ENCODE data around the gene EVPLL.
"Not testable (repeated sequence)": the region's sequence is repeated elsewhere in the genome, so short reads cannot be mapped to it uniquely, and the experiment has no call there.

The EVPLL gene

DNA sequence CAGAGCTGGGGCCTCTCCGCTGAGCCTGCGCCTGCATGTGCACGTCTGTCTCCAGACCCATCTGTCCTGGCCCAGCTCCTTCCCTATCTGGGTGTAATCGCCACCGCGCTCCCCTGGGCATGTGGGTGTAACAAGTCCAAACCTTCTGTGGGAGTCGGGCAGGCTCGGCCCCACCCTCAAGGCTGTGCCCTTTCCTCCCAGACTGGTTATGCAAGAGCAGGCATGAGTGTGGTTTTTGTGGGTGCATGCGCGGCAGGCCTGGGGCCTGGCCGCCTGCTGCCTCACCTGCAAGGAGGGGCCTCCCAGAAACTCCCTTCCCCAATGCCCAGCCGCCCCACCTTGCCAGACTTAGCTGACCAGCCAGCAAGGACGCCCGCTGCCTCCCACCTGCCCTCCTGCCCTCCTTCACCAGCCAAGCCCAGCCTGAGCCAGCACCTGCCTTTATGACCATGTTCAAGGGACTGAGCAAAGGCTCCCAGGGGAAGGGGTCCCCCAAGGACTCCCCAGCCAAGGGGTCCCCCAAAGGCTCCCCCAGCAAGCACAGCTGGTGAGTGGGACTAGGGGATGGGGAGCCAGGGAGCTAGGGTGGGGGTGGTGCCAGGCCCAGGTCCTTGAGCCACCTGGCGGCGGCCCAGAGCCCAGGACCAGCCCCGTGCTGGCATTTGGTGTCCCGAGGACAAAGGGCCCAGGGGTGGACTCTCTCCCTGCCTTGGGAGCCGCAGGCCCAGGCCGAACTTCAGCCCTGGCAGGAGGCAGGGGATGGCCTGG is at the start of gene EVPLL:
Gene EVPLL, plus strand, starts transcription at position 342 of the 768 bp plus-strand sequence. CDS start 3,160 bp downstream, outside the sequence.
- peaks cover 0 to 5% of the 10 kb centered on the region in 2 donors for H3K36me3 Mint-ChIP-seq
- H3K27ac Mint-ChIP-seq = peak within 1 kb of the TSS; percentile 62
- H3K4me3 Mint-ChIP-seq = peak within 1 kb of the TSS in 1 of 2 donors; percentile 29
- ATAC-seq (replicated peaks) (peak; percentile 83 to 84), DNase-seq (peak; percentile 15)
- peaks cover 25 to 27% of the 10 kb centered on the region in 2 donors for H3K27me3 Mint-ChIP-seq
- H3K4me1 Mint-ChIP-seq = peaks cover 15 to 17% of the 10 kb centered on the region in 2 donors
- H3K9me3 Mint-ChIP-seq = peaks cover 0 to 5% of the 10 kb centered on the region in 2 donors

DNA sequence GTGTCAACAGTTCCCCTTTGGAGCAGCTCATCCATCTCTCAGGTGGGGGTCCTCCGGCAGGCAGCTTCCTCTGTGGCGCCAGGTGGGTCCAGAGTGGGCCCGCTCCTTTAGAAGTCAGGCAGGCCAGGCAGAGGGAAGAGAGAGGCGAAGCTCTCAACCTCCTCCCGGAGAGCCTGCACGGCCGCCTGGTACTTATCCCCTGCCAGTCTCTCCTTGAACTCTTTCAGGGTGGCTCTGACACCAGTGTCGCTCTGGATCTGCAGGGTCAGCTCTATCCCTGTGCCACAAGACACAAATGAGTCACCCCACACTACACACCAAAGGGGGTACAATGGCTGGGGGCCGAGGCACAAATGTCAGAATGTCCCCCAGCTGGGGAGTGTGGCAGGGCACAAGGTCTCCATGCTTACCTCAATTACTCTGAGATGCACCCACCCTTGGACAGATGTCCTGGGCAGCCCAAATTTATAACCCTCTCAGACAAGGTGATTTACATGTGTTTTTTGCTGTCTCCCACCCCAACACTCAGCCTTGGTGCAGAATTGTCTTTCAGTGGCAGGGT is 48.9 kb upstream of the EVPLL start:
- peaks cover 19 to 31% of the 10 kb centered on the region in 2 donors for H3K4me1 Mint-ChIP-seq
- no peaks in the 10 kb centered on the region for H3K27me3 Mint-ChIP-seq
- H3K36me3 Mint-ChIP-seq = peaks cover 45% of the 10 kb centered on the region in 2 donors
- H3K4me3 Mint-ChIP-seq = no peak overlapping the region
- DNase-seq = no peak
- peak overlapping the region; percentile 14 for H3K27ac Mint-ChIP-seq
- ATAC-seq (replicated peaks) = no peak
- H3K9me3 Mint-ChIP-seq = peaks cover 0 to 2% of the 10 kb centered on the region in 2 donors

DNA sequence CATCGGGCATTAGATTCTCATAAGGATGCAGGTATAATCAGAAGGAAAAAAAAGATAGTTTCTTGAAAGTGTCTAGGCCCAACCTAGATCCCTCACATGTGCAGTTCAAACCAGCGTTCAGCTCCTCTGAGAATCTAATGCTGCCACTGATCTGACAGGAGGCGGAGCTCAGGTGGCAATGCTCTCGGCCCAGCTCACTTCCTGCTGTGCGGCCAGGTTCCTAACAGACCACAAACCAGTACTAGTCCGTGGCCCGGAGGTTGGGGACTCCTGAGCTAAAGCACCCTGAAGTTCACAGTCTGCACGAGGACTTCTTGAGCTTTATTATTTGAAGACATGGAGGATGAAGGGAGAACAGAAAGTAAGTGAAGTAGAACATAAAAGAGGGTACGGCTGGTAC is 45.7 kb upstream of the EVPLL start:
- H3K27me3 Mint-ChIP-seq = no peaks in the 10 kb centered on the region
- H3K9me3 Mint-ChIP-seq = no peaks in the 10 kb centered on the region
- H3K36me3 Mint-ChIP-seq = peaks cover 32 to 35% of the 10 kb centered on the region in 2 donors
- H3K4me1 Mint-ChIP-seq = peaks cover 0 to under 1% of the 10 kb centered on the region in 2 donors
- no peak overlapping the region for H3K27ac Mint-ChIP-seq
- DNase-seq (no peak), ATAC-seq (replicated peaks) (no peak)
- H3K4me3 Mint-ChIP-seq = peak overlapping the region in 1 of 2 donors; percentile 4

DNA sequence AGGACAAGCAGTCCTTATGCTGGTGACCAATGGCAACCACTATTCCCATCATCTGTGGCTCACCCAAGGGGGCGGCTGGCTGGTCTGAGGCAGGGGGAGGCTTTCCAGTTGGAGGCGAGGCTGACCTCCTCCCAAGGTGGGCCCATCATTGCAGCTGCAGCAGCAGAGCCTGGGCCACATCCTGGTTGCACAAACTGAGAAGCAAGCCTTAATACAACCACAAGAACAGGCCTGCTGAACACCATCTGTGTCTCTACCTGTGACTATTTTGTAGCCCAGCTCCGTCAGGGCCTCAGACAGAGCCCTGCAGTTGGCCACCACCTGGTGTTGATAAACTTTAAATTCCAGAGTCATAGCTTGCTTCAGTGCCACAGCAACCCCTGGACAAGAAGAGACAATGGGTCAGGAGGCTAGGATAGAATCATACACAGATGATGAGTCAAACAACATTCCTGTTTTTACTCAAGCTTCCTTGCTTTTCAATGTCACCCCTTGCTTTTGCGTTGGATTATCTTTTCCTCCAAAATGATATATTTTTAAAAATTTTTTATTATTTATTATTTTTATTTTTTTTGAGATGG is 44.6 kb upstream of the EVPLL start:
- Mint-ChIP-seq H3K4me1 (no peaks in the 10 kb centered on the region), H3K27ac (peak overlapping the region; percentile 54), H3K9me3 (no peaks in the 10 kb centered on the region), H3K4me3 (no peak overlapping the region), H3K27me3 (no peaks in the 10 kb centered on the region), H3K36me3 (peaks cover 34 to 37% of the 10 kb centered on the region in 2 donors)
- DNase-seq = no peak
- no peak for ATAC-seq (replicated peaks)

GRCh38 chr17:18338158-18338557 is 39.4 kb upstream of the EVPLL start:
- not testable (repeated sequence) for H3K4me3 Mint-ChIP-seq; H3K27me3 Mint-ChIP-seq; H3K27ac Mint-ChIP-seq; H3K9me3 Mint-ChIP-seq; ATAC-seq (replicated peaks); DNase-seq; H3K4me1 Mint-ChIP-seq
- peaks cover 40 to 44% of the 10 kb centered on the region in 2 donors for H3K36me3 Mint-ChIP-seq

GRCh38 chr17:18339933-18340332 is 37.6 kb upstream of the EVPLL start:
- H3K4me3 Mint-ChIP-seq = no peak overlapping the region
- H3K27ac Mint-ChIP-seq = no peak overlapping the region
- no peaks in the 10 kb centered on the region for H3K27me3 Mint-ChIP-seq
- no peak for ATAC-seq (replicated peaks)
- DNase-seq = no peak
- no peaks in the 10 kb centered on the region for H3K9me3 Mint-ChIP-seq
- peaks cover 37 to 44% of the 10 kb centered on the region in 2 donors for H3K36me3 Mint-ChIP-seq
- H3K4me1 Mint-ChIP-seq = peaks cover 0 to 3% of the 10 kb centered on the region in 2 donors

DNA sequence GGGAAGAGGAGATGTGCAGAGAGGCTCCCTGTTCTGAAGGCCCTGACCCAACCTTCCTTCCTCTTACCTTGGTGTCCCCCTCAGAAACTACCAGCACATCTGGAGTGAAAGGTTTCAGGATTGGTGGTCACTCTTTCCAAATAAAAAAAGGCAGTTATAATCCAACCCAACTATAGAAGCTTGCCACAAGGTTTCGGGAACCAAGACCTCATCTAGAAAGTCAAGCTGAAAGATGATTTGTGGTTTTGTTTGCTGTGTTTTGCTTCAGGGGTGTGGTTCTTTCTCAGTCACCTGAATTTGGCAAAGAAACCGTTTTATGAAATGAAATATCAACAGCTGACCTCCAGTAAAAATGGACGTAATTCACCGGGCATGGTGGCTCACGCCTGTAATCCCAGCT is 33.6 kb upstream of the EVPLL start:
- Mint-ChIP-seq H3K4me3 (no peak overlapping the region), H3K27me3 (no peaks in the 10 kb centered on the region), H3K4me1 (peaks cover 0 to 3% of the 10 kb centered on the region in 2 donors), H3K9me3 (no peaks in the 10 kb centered on the region), H3K27ac (no peak overlapping the region), H3K36me3 (peaks cover 43 to 56% of the 10 kb centered on the region in 2 donors)
- no peak for ATAC-seq (replicated peaks)
- DNase-seq = no peak

- H3K36me3 Mint-ChIP-seq = peaks cover 7 to 24% of the 10 kb centered on the region in 2 donors
- no peaks in the 10 kb centered on the region for H3K9me3 Mint-ChIP-seq
- H3K27me3 Mint-ChIP-seq = no peaks in the 10 kb centered on the region
- DNase-seq (no peak), ATAC-seq (replicated peaks) (no peak)
- no peaks in the 10 kb centered on the region for H3K4me1 Mint-ChIP-seq
- no peak overlapping the region for H3K4me3 Mint-ChIP-seq
- H3K27ac Mint-ChIP-seq = no peak overlapping the region
Observed at GRCh38 chr17:18353541-18353940, 24.0 kb upstream of the EVPLL start.

GRCh38 chr17:18356624-18357023 is 21.0 kb upstream of the EVPLL start:
- Mint-ChIP-seq H3K27ac (no peak overlapping the region), H3K36me3 (peaks cover 7 to 29% of the 10 kb centered on the region in 2 donors), H3K4me3 (no peak overlapping the region), H3K27me3 (no peaks in the 10 kb centered on the region), H3K4me1 (no peaks in the 10 kb centered on the region), H3K9me3 (no peaks in the 10 kb centered on the region)
- no peak for ATAC-seq (replicated peaks)
- DNase-seq = no peak

GRCh38 chr17:18360518-18360917 is 17.1 kb upstream of the EVPLL start:
- H3K36me3 Mint-ChIP-seq = peaks cover 2 to 16% of the 10 kb centered on the region in 2 donors
- no peak for DNase-seq
- no peaks in the 10 kb centered on the region for H3K27me3 Mint-ChIP-seq
- peaks cover 8 to 16% of the 10 kb centered on the region in 2 donors for H3K4me1 Mint-ChIP-seq
- no peak overlapping the region for H3K27ac Mint-ChIP-seq
- ATAC-seq (replicated peaks) = no peak
- H3K9me3 Mint-ChIP-seq = no peaks in the 10 kb centered on the region
- H3K4me3 Mint-ChIP-seq = no peak overlapping the region

DNA sequence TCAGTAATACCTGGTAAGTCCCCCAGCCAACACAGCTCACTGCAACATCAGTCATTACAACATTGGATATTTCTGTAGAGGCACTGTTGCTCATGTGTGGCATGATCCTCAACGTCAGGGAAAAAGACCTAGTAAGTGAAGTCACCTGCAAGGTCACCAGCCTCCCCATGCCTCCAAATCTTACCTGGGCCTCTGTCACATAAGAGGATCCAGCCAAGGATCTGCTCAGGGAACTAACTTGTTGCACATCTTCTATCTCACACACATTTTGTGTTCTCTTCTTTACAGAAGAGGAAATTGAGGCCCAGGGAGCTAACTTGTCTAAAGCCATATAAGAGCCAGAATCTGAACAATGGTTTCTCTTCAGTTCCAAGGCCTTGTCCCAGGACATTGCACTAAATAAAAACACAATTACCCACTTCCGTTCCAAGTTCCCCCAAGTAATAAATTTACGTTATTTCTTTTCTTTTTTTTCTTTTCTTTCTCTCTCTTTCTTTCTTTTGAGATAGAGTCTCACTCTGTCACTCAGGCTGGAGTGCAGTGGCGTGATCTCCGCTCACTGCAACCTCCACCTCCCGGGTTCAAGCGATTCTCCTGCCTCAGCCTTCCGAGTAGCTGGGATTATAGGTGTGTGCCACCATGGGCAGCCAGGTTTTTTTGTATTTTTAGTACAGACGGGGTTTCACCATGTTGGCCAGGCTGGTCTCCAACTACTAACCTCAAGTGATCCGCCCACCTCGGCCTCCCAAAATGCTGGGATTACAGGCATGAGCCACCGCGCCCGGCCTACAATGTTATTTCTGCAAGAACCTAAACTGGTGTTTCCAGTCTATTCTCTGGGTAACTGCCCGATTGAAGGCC is 15.5 kb upstream of the EVPLL start:
- Mint-ChIP-seq H3K4me3 (peak overlapping the region; percentile 93 to 96), H3K36me3 (peaks cover 2 to 9% of the 10 kb centered on the region in 2 donors), H3K27ac (no peak overlapping the region), H3K9me3 (no peaks in the 10 kb centered on the region), H3K27me3 (no peaks in the 10 kb centered on the region), H3K4me1 (peaks cover 8 to 16% of the 10 kb centered on the region in 2 donors)
- no peak for DNase-seq
- no peak for ATAC-seq (replicated peaks)

DNA sequence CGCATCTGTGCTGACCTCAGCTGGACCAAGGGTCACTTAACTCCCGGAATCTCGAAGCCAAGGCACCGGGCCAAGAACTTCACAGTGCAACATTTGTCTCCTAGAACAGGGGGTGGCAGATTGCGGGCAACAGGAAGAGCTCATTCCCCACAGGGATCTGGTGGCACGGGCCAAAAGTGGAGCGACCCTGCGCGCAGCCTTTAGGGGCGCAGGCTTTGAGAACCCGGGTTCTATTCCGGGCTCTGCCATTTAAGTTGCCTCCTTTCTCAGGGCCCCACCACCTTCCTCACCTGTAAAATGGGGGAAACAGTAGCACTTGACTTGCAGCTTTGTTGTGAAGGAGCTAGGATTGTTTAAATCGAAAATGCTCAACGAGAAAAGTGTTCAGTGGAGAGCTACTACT is 14.9 kb upstream of the EVPLL start:
- DNase-seq = no peak
- Mint-ChIP-seq H3K27me3 (no peaks in the 10 kb centered on the region), H3K9me3 (no peaks in the 10 kb centered on the region), H3K4me3 (peak overlapping the region; percentile 93 to 96), H3K36me3 (peaks cover 2 to 9% of the 10 kb centered on the region in 2 donors), H3K4me1 (peaks cover 8 to 16% of the 10 kb centered on the region in 2 donors), H3K27ac (no peak overlapping the region)
- ATAC-seq (replicated peaks) = peak; percentile 15 to 22

- peak; percentile 90 for DNase-seq
- Mint-ChIP-seq H3K27me3 (no peaks in the 10 kb centered on the region), H3K9me3 (no peaks in the 10 kb centered on the region)
Observed at GRCh38 chr17:18363101-18364049, 14.2 kb upstream of the EVPLL start, which contains the start of gene SHMT1. Gene SHMT1, minus strand, starts transcription at chr17:18363550. Its CDS starts 7,569 bp downstream, at chr17:18355981.

More at GRCh38 chr17:18363101-18364049, 14.2 kb upstream of the EVPLL start, which contains the start of gene SHMT1:
- peak within 1 kb of the TSS; percentile 88 for H3K27ac Mint-ChIP-seq
- peak within 1 kb of the TSS; percentile 93 to 96 for H3K4me3 Mint-ChIP-seq
- peaks cover 2 to 9% of the 10 kb centered on the region in 2 donors for H3K36me3 Mint-ChIP-seq
- ATAC-seq (replicated peaks) = peak; percentile 99 to 100
- H3K4me1 Mint-ChIP-seq = peaks cover 8 to 16% of the 10 kb centered on the region in 2 donors
